GM06990 (cell line): ENCODE measurements around the gene PPP6R3.

ENCODE experiments used
- DNase-seq: peaks from one replicate; pipeline ENCODE4 v3.0.0-alpha.2; 2011; ENCODE audit not compliant: insufficient read length; ENCODE audit errors: extremely low read depth
- H3K27me3 ChIP-seq: replicated peaks from 2 replicates; pipeline ENCODE4 v1.6.0; 2011; ENCODE audit warnings: low read length; ENCODE audit not compliant: control insufficient read depth, insufficient read depth
- H3K36me3 ChIP-seq: 2 replicates; pipeline ENCODE4 v1.5.1; 2011; ENCODE audit warnings: low read length; ENCODE audit not compliant: control insufficient read depth, insufficient read depth
- H3K4me3 ChIP-seq: replicated peaks from 2 replicates; pipeline ENCODE4 v1.5.1; 2011; ENCODE audit warnings: low read depth, mild to moderate bottlenecking, control low read depth, low read length
- TF ChIP-seq, protein P1 (sequence below): IDR thresholded peaks from 2 replicates; pipeline ENCODE4 v1.5.1; 2011; ENCODE audit warnings: low read length, control low read depth, mild to moderate bottlenecking, inconsistent platforms; ENCODE audit not compliant: insufficient read depth, poor library complexity, severe bottlenecking

Gene PPP6R3

DNA sequence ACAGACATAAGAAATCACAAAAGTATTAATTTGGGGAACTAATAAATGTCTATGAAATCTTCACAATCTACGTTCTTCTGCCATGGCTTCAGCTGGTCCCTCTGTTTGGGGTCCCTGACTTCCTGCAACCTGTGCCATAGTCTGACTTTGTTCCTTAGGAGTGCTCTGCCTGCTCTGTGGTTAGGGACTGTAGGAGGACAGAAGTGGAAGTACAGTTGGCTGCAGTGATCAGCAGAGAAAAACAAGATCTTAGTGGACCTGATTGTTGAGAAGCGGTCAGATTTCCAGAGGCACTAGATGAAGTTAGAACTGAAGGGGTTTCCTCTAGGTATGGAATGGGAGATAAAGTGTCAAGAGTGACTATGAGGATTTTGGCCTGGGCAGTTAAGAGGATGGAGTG lies 80.6 kb downstream of the PPP6R3 start:
- no peak for DNase-seq
- H3K36me3 ChIP-seq, result peaks cover 21% of the 10 kb centered on the region
- H3K27me3 ChIP-seq, result no peaks in the 10 kb centered on the region
- TF ChIP-seq, protein P1, sequence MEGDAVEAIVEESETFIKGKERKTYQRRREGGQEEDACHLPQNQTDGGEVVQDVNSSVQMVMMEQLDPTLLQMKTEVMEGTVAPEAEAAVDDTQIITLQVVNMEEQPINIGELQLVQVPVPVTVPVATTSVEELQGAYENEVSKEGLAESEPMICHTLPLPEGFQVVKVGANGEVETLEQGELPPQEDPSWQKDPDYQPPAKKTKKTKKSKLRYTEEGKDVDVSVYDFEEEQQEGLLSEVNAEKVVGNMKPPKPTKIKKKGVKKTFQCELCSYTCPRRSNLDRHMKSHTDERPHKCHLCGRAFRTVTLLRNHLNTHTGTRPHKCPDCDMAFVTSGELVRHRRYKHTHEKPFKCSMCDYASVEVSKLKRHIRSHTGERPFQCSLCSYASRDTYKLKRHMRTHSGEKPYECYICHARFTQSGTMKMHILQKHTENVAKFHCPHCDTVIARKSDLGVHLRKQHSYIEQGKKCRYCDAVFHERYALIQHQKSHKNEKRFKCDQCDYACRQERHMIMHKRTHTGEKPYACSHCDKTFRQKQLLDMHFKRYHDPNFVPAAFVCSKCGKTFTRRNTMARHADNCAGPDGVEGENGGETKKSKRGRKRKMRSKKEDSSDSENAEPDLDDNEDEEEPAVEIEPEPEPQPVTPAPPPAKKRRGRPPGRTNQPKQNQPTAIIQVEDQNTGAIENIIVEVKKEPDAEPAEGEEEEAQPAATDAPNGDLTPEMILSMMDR, result no peak
- H3K4me3 ChIP-seq, result no peak overlapping the region

DNA sequence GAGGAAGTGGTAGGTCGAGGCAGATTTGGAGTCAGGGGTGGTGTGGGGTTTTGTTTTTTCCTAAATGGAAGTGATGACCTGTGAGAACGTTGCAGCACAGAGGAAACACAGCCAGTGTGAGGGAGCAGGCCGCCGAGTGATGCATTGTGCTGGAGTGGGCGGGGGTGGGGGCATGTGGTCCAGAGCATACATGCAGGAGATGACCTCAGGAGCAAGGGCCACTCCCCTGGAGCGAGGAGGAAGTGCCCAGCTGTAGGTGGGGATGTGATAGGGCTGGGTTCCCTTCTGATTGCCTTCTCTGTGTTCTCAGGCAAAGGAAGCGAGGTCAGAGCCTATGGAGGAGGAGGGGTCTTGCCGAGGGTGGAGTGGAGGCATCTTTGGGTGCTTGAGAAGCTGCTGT lies 81.4 kb downstream of the PPP6R3 start:
- no peaks in the 10 kb centered on the region for H3K27me3 ChIP-seq
- TF ChIP-seq, protein P1, result no peak
- H3K4me3 ChIP-seq, result no peak overlapping the region
- DNase-seq, result no peak
- peaks cover 24% of the 10 kb centered on the region for H3K36me3 ChIP-seq

DNA sequence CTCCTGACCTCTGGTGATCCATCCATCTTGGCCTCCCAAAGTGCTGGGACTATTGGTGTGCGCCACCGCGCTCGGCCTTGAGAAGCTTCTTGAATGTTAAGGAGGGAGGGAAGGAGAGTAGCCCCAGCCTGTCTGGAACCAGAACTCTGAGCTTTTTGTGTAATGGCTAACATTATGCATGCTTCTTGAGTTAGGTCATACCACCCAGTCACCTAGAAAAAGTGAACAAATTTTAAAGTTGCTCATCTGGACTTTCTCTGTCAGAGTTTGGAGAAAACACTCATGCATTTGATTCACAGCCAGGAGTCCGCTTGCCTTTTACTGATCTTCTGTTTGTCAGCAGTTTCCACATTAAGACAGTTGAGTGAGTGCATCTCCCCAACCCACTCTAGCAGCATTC lies 82.1 kb downstream of the PPP6R3 start:
- no peaks in the 10 kb centered on the region for H3K27me3 ChIP-seq
- no peak overlapping the region for H3K4me3 ChIP-seq
- TF ChIP-seq, protein P1, result no peak
- no peak for DNase-seq
- peaks cover 27% of the 10 kb centered on the region for H3K36me3 ChIP-seq

DNA sequence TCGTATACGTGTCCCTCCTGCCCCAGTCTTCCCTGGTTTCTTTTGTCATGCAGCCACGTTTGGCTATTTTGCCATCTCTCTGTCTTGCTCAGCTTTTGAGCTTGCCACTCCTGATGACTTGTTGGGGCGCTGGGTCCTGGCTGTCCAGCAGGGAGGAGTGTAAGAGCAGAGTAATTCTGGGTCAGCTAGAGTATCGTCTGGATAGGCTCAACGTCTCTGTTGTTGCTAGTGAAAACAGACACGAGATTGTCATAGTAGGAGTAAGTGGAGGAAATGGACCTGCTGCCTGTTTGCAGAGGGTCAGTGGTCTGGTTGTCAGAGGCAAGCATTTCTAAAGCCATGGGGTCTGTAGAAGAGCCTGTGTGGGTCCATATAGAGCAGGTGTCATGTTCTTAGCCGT lies 83.0 kb downstream of the PPP6R3 start:
- H3K27me3 ChIP-seq, result no peaks in the 10 kb centered on the region
- H3K36me3 ChIP-seq, result peaks cover 25% of the 10 kb centered on the region
- H3K4me3 ChIP-seq, result no peak overlapping the region
- no peak for DNase-seq
- TF ChIP-seq, protein P1, result no peak

DNA sequence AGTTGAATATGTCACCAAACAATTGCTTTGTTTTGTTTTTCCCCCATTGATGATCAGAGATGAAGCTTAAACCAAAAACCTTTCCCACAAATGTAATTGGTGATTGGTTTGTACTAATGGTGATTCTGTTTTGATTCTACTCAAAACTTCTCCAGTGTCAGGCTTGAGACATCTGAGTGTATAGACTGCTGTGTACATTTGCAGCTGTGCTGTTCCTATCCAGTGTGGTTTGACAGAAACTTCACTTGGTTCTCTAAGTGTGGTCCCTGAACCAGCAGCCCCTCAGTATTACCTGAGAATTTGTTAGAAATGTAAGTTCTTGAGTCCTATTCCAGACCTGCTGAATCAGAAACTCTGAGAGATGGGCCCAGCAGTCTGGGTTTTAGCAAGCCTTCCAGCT lies 84.8 kb downstream of the PPP6R3 start:
- H3K36me3 ChIP-seq, result peaks cover 23% of the 10 kb centered on the region
- TF ChIP-seq, protein P1, result no peak
- H3K4me3 ChIP-seq, result no peak overlapping the region

DNA sequence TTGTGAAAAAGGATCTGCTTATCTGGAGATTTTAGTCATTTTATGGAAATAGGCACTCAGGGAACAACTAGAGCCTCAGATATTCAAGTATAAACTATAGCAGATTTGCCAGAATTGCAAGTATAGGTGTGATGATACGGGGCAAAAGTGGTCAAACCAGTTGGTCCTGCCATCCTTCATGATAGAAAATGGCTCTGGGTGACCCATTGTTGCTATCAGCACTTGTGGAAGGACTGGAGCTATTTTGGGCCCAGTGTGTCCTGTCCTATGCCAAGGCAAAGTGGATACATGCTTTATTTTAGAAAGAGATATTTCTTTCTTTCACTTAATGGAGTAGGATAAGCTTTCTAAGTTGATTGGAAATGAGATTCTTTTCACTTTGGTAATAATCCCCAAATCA lies 85.2 kb downstream of the PPP6R3 start:
- TF ChIP-seq, protein P1, result no peak
- H3K36me3 ChIP-seq, result peaks cover 25% of the 10 kb centered on the region
- H3K4me3 ChIP-seq, result no peak overlapping the region
- no peaks in the 10 kb centered on the region for H3K27me3 ChIP-seq
- no peak for DNase-seq

More for the DNA sequence above, 84.8 kb downstream of the PPP6R3 start:
- no peak for DNase-seq
- no peaks in the 10 kb centered on the region for H3K27me3 ChIP-seq
